K562 (cell line): ENCODE results near the gene SARS1. TPM values are rescaled to one million over a fixed set of nuclear protein-coding genes. Genes with fewer than 3 reads are reported as not detected.

Experiments used
- LEF1 ChIP-seq: fragments of 450-650 bp; IDR thresholded peaks from 2 replicates; pipeline ENCODE4 v1.6.1; 2016; ENCODE audit warnings: mild to moderate bottlenecking
- polyA plus RNA-seq, 8 experiments: library from polyadenylated mRNA; depleted of rRNA in 4 of 8; stranded (reverse) in 5 of 8; unstranded in 3 of 8; fragments of >200 nt; fragmentation: Nextera tagmentation in 2 of 8; fragmentation: Illumina TruSeq in 1 of 8; extraction: Ambion mirVana in 2 of 8; extraction: Trizol in 1 of 8; gene quantifications; 2 replicates each; pipeline versions ENCODE4 v1.2.1 to v1.2.3, GENCODE V29; 2011 to 2014; ENCODE audit warnings: inconsistent platforms in 1 of 8, missing spikeins in 1 of 8
- total RNA-seq, 7 experiments: library from RNA; depleted of rRNA in 6 of 7; stranded (reverse); fragments of >200 nt in 6 of 7; fragmentation: Illumina TruSeq in 2 of 7; extraction: Trizol in 2 of 7; gene quantifications; 2 replicates each; pipeline versions ENCODE4 v1.2.1 to v1.2.3, GENCODE V29; 2011 to 2021; ENCODE audit warnings: low replicate concordance in 1 of 7
- TF ChIP-seq, protein P1 (sequence below): fragments of 450-650 bp; IDR thresholded peaks from 2 replicates; pipeline ENCODE4 v1.6.1; 2016; ENCODE audit warnings: low read depth

Gene SARS1
- total and polyA plus RNA-seq, 9 of the 15 experiments (the other 6 are each of a cell fraction or from before 2014, with no cell fraction given), result 221 to 623 (median 254) TPM

GRCh38 chr1:109185357-109185756 is 28.4 kb upstream of the SARS1 start (continued):
- TF ChIP-seq, protein P1, sequence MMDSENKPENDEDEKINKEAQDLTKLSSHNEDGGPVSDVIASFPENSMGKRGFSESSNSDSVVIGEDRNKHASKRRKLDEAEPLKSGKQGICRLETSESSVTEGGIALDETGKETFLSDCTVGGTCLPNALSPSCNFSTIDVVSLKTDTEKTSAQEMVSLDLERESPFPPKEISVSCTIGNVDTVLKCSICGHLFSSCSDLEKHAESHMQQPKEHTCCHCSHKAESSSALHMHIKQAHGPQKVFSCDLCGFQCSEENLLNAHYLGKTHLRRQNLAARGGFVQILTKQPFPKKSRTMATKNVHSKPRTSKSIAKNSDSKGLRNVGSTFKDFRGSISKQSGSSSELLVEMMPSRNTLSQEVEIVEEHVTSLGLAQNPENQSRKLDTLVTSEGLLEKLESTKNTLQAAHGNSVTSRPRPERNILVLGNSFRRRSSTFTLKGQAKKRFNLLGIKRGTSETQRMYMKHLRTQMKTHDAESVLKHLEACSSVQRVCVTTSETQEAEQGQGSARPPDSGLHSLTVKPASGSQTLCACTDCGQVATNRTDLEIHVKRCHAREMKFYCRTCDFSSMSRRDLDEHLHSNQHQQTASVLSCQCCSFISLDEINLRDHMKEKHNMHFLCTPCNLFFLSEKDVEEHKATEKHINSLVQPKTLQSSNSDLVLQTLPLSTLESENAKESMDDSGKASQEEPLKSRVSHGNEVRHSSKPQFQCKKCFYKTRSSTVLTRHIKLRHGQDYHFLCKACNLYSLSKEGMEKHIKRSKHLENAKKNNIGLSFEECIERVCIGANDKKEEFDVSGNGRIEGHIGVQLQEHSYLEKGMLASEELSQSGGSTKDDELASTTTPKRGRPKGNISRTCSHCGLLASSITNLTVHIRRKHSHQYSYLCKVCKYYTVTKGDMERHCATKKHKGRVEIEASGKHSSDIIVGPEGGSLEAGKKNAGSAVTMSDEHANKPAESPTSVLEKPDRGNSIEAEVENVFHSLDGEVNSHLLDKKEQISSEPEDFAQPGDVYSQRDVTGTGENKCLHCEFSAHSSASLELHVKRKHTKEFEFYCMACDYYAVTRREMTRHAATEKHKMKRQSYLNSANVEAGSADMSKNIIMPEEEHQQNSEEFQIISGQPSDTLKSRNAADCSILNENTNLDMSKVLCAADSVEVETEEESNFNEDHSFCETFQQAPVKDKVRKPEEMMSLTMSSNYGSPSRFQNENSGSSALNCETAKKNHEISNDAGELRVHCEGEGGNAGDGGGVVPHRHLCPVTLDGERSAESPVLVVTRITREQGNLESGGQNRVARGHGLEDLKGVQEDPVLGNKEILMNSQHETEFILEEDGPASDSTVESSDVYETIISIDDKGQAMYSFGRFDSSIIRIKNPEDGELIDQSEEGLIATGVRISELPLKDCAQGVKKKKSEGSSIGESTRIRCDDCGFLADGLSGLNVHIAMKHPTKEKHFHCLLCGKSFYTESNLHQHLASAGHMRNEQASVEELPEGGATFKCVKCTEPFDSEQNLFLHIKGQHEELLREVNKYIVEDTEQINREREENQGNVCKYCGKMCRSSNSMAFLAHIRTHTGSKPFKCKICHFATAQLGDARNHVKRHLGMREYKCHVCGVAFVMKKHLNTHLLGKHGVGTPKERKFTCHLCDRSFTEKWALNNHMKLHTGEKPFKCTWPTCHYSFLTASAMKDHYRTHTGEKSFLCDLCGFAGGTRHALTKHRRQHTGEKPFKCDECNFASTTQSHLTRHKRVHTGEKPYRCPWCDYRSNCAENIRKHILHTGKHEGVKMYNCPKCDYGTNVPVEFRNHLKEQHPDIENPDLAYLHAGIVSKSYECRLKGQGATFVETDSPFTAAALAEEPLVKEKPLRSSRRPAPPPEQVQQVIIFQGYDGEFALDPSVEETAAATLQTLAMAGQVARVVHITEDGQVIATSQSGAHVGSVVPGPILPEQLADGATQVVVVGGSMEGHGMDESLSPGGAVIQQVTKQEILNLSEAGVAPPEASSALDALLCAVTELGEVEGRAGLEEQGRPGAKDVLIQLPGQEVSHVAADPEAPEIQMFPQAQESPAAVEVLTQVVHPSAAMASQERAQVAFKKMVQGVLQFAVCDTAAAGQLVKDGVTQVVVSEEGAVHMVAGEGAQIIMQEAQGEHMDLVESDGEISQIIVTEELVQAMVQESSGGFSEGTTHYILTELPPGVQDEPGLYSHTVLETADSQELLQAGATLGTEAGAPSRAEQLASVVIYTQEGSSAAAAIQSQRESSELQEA, result no peak
- TF ChIP-seq LEF1, result no peak
